ENCODE measurements around the gene CCDC197.
A peak's percentile ranks its signal among the peaks of the same experiment; 100 is the strongest.

Gene CCDC197

GRCh38 chr14:93960774-93961438 is 36.2 kb upstream of the CCDC197 start:
- no peak overlapping the region for H3K4me3 ChIP-seq (ENCODE audit: severe bottlenecking)
- H3K27ac ChIP-seq (ENCODE audit: poor library complexity, severe bottlenecking) = peak overlapping the region; percentile 68
- no peaks in the 10 kb centered on the region for H3K36me3 ChIP-seq (ENCODE audit: low read depth)
- H3K4me1 ChIP-seq (ENCODE audit: insufficient read depth, poor library complexity, severe bottlenecking) = peaks cover 29% of the 10 kb centered on the region
- no peak for DNase-seq (ENCODE audit: low spot score)
- H3K27me3 ChIP-seq (ENCODE audit: insufficient read depth, poor library complexity, severe bottlenecking) = no peaks in the 10 kb centered on the region
- no peak for TF ChIP-seq CTCF (IDR thresholded peaks at IDR 0.05; ENCODE audit: poor library complexity, severe bottlenecking)
- ATAC-seq (ENCODE audit: low read depth) = no peak
- H3K9me3 ChIP-seq (ENCODE audit: severe bottlenecking) = no peaks in the 10 kb centered on the region

- no peaks in the 10 kb centered on the region for H3K27me3 ChIP-seq (ENCODE audit: insufficient read depth, poor library complexity, severe bottlenecking)
- no peak for DNase-seq (ENCODE audit: low spot score)
- no peaks in the 10 kb centered on the region for H3K36me3 ChIP-seq (ENCODE audit: low read depth)
- no peaks in the 10 kb centered on the region for H3K9me3 ChIP-seq (ENCODE audit: severe bottlenecking)
- peaks cover 33% of the 10 kb centered on the region for H3K4me1 ChIP-seq (ENCODE audit: insufficient read depth, poor library complexity, severe bottlenecking)
- no peak overlapping the region for H3K27ac ChIP-seq (ENCODE audit: poor library complexity, severe bottlenecking)
- no peak for ATAC-seq (ENCODE audit: low read depth)
- TF ChIP-seq CTCF (IDR thresholded peaks at IDR 0.05; ENCODE audit: poor library complexity, severe bottlenecking) = no peak
- H3K4me3 ChIP-seq (ENCODE audit: severe bottlenecking) = no peak overlapping the region
Observed at GRCh38 chr14:93961620-93962019, 35.5 kb upstream of the CCDC197 start.

- Histone ChIP-seq H3K27ac (ENCODE audit: poor library complexity, severe bottlenecking) (no peak overlapping the region), H3K4me1 (ENCODE audit: insufficient read depth, poor library complexity, severe bottlenecking) (peaks cover 33% of the 10 kb centered on the region), H3K27me3 (ENCODE audit: insufficient read depth, poor library complexity, severe bottlenecking) (no peaks in the 10 kb centered on the region), H3K4me3 (ENCODE audit: severe bottlenecking) (no peak overlapping the region), H3K36me3 (ENCODE audit: low read depth) (no peaks in the 10 kb centered on the region), H3K9me3 (ENCODE audit: severe bottlenecking) (no peaks in the 10 kb centered on the region)
- ATAC-seq (ENCODE audit: low read depth) (no peak), DNase-seq (ENCODE audit: low spot score) (no peak)
- no peak for TF ChIP-seq CTCF (IDR thresholded peaks at IDR 0.05; ENCODE audit: poor library complexity, severe bottlenecking)
Observed at GRCh38 chr14:93962701-93963601, 34.1 kb upstream of the CCDC197 start.

- TF ChIP-seq CTCF (IDR thresholded peaks at IDR 0.05; ENCODE audit: poor library complexity, severe bottlenecking) = no peak
- H3K36me3 ChIP-seq (ENCODE audit: low read depth) = no peaks in the 10 kb centered on the region
- no peaks in the 10 kb centered on the region for H3K9me3 ChIP-seq (ENCODE audit: severe bottlenecking)
- H3K27me3 ChIP-seq (ENCODE audit: insufficient read depth, poor library complexity, severe bottlenecking) = no peaks in the 10 kb centered on the region
- H3K27ac ChIP-seq (ENCODE audit: poor library complexity, severe bottlenecking) = no peak overlapping the region
- ATAC-seq (ENCODE audit: low read depth) (no peak), DNase-seq (ENCODE audit: low spot score) (no peak)
- no peak overlapping the region for H3K4me3 ChIP-seq (ENCODE audit: severe bottlenecking)
- peaks cover 33% of the 10 kb centered on the region for H3K4me1 ChIP-seq (ENCODE audit: insufficient read depth, poor library complexity, severe bottlenecking)
Observed at GRCh38 chr14:93963692-93964091, 33.4 kb upstream of the CCDC197 start.
